SJSA1 (cell line): ENCODE results near the gene PAPLN. TPM values are rescaled to one million over a fixed set of nuclear protein-coding genes. Genes with fewer than 3 reads are reported as not detected.

Experiments used
- DNase-seq, 2 experiments: peaks; one replicate each; pipeline ENCODE4 v3.0.0-alpha.2; 2015 to 2020; ENCODE audit warnings: low spot score in 2 of 2, low read depth in 1 of 2
- H3K27ac ChIP-seq: fragments of 250-450 bp; sonication (Bioruptor Pico); 2 replicates; pipeline ENCODE4 v1.5.1; 2020; ENCODE audit warnings: mild to moderate bottlenecking, moderate library complexity
- H3K27me3 ChIP-seq: fragments of 250-450 bp; sonication (Bioruptor Pico); replicated peaks from 2 replicates; pipeline ENCODE4 v1.5.1; 2020; ENCODE audit warnings: mild to moderate bottlenecking, moderate library complexity
- H3K36me3 ChIP-seq: fragments of 250-450 bp; sonication (Bioruptor Pico); 2 replicates; pipeline ENCODE4 v1.5.1; 2020; ENCODE audit warnings: mild to moderate bottlenecking
- H3K4me1 ChIP-seq: fragments of 250-450 bp; sonication (Bioruptor Pico); replicated peaks from 2 replicates; pipeline ENCODE4 v1.6.1; 2021; ENCODE audit warnings: mild to moderate bottlenecking
- H3K4me3 ChIP-seq: fragments of 250-450 bp; sonication (Bioruptor Pico); 2 replicates; pipeline ENCODE4 v1.5.1; 2020; ENCODE audit warnings: mild to moderate bottlenecking
- H3K9me3 ChIP-seq: fragments of 250-450 bp; sonication (Bioruptor Pico); replicated peaks from 2 replicates; pipeline ENCODE4 v1.5.1; 2020; ENCODE audit warnings: mild to moderate bottlenecking
- total RNA-seq: library from RNA; depleted of rRNA; stranded (reverse); fragments of >200 nt; shearing (Covaris generic); gene quantifications from 2 replicates; pipeline ENCODE4 v1.2.3, GENCODE V29; 2014

Gene PAPLN
- total RNA-seq, 1 experiment from 2014 or later: 2.4 TPM

DNA sequence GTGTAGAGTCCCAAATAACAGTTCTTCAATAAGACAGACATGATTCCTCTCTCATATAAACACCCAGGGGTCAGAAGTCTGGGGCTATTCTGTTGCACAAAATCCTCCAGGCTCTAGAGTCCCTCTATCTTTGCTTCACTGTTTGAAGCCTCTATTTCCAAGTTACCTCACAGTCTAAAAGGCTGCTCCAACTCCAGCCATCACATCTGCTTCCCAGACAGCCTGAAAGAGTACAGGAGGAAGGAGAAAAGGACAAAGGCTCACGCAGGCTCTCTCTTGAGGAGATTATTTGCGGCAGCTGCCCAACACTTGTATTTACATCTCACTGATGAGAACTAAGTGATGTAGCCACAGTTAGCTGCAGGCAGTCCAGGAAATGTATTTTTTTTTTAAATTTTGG lies 6.4 kb downstream of the PAPLN start:
- DNase-seq: no peak
- Histone ChIP-seq H3K9me3 (no peaks in the 10 kb centered on the region), H3K4me1 (peaks cover 26% of the 10 kb centered on the region), H3K27me3 (no peaks in the 10 kb centered on the region), H3K4me3 (no peak overlapping the region), H3K36me3 (no peaks in the 10 kb centered on the region), H3K27ac (no peak overlapping the region)

- DNase-seq: no peak
- H3K27me3 ChIP-seq: no peaks in the 10 kb centered on the region
- no peaks in the 10 kb centered on the region for H3K9me3 ChIP-seq
- H3K4me1 ChIP-seq: peaks cover 16% of the 10 kb centered on the region
- H3K4me3 ChIP-seq: no peak overlapping the region
- no peaks in the 10 kb centered on the region for H3K36me3 ChIP-seq
- H3K27ac ChIP-seq: no peak overlapping the region
Observed at GRCh38 chr14:73244541-73245290, 7.4 kb downstream of the PAPLN start.

GRCh38 chr14:73245480-73246325 lies 8.4 kb downstream of the PAPLN start:
- H3K36me3 ChIP-seq: no peaks in the 10 kb centered on the region
- peak overlapping the region; percentile 54 for H3K4me3 ChIP-seq
- no peaks in the 10 kb centered on the region for H3K9me3 ChIP-seq
- peak; percentile 50 to 72 for DNase-seq
- peak overlapping the region; percentile 41; the same call in 1 of the 2 replicates for H3K27ac ChIP-seq
- peaks cover 14% of the 10 kb centered on the region for H3K4me1 ChIP-seq
- no peaks in the 10 kb centered on the region for H3K27me3 ChIP-seq

DNA sequence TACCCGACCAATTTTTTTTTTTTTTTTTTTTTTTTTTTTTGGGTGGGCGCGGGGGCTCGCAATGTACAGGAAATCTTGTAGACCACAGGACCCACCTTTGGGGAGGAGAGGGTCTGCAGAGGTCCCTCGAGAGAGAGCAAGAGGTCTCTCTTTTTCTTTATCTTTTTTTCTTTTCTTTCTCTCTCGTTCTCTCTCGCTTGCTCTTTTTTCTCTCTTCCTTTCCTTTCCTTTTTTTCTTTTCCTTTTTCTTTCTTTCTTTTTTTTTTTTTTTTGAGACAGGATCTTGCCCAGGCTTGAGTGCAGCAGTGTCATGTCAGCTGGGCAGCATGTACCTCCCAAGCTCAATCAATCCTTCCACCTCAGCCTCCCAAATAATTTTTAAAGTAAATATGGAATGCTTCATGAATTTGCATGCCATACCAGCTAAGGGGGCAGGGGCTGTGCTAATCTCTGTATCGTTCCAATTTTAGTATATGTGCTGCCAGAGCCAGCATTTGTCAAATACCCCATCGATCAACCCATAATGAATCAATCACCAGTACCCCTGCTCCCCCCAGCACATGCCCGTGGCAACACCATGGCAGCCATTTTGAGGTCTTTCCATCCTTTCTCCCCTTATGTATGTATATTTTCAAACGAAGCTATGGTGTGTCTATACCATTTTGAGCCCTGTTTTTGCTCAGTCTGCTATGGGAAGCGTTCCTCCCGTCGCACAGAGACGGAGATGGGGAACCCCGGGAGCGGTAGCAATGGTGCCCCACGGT lies 9.3 kb downstream of the PAPLN start:
- peak overlapping the region; percentile 54 for H3K4me3 ChIP-seq
- peak overlapping the region; percentile 41; the same call in 1 of the 2 replicates for H3K27ac ChIP-seq
- no peaks in the 10 kb centered on the region for H3K9me3 ChIP-seq
- H3K36me3 ChIP-seq: no peaks in the 10 kb centered on the region
- H3K27me3 ChIP-seq: no peaks in the 10 kb centered on the region
- DNase-seq: no peak
- H3K4me1 ChIP-seq: peaks cover 14% of the 10 kb centered on the region

- peaks cover 14% of the 10 kb centered on the region for H3K4me1 ChIP-seq
- no peaks in the 10 kb centered on the region for H3K27me3 ChIP-seq
- H3K9me3 ChIP-seq: no peaks in the 10 kb centered on the region
- H3K4me3 ChIP-seq: no peak overlapping the region
- DNase-seq: no peak
- H3K27ac ChIP-seq: no peak overlapping the region
- no peaks in the 10 kb centered on the region for H3K36me3 ChIP-seq
Observed at GRCh38 chr14:73248108-73248868, 11.0 kb downstream of the PAPLN start.

DNA sequence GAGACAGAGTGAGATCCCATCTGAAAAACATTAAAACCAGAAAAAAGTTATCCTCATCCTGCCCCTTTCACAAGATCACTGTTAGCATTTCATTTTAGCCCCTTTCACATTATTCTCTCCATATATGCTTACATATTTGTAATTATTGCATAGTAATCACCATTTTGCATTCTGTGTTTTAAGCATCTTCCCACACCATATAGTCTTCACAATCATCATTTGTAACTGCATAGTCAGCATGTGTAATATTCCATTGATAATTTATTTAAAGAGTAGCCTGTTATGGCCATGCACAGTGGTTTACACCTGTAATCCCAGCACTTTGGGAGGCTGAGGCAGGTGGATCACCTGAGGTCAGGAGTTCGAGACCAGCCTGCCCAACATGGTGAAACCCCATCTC lies 11.8 kb downstream of the PAPLN start:
- Histone ChIP-seq H3K36me3 (no peaks in the 10 kb centered on the region), H3K4me1 (peaks cover 14% of the 10 kb centered on the region), H3K4me3 (no peak overlapping the region), H3K27me3 (no peaks in the 10 kb centered on the region), H3K9me3 (no peaks in the 10 kb centered on the region), H3K27ac (no peak overlapping the region)
- DNase-seq: no peak

GRCh38 chr14:73249564-73250316 lies 12.4 kb downstream of the PAPLN start:
- DNase-seq: no peak
- H3K36me3 ChIP-seq: no peaks in the 10 kb centered on the region
- H3K4me1 ChIP-seq: peaks cover 14% of the 10 kb centered on the region
- H3K27me3 ChIP-seq: no peaks in the 10 kb centered on the region
- H3K4me3 ChIP-seq: no peak overlapping the region
- no peaks in the 10 kb centered on the region for H3K9me3 ChIP-seq
- H3K27ac ChIP-seq: no peak overlapping the region

GRCh38 chr14:73250317-73250713 lies 13.0 kb downstream of the PAPLN start:
- H3K4me3 ChIP-seq: no peak overlapping the region
- H3K36me3 ChIP-seq: no peaks in the 10 kb centered on the region
- H3K27me3 ChIP-seq: no peaks in the 10 kb centered on the region
- H3K27ac ChIP-seq: no peak overlapping the region
- H3K9me3 ChIP-seq: no peaks in the 10 kb centered on the region
- H3K4me1 ChIP-seq: peaks cover 12% of the 10 kb centered on the region
- DNase-seq: no peak

GRCh38 chr14:73250781-73251500 lies 13.6 kb downstream of the PAPLN start:
- Histone ChIP-seq H3K36me3 (no peaks in the 10 kb centered on the region), H3K27ac (no peak overlapping the region), H3K27me3 (no peaks in the 10 kb centered on the region), H3K4me3 (no peak overlapping the region), H3K4me1 (0 out of 2 replicates have a peak, but pooled peaks cover 7% of the 10 kb centered on the region), H3K9me3 (no peaks in the 10 kb centered on the region)
- DNase-seq: no peak

DNA sequence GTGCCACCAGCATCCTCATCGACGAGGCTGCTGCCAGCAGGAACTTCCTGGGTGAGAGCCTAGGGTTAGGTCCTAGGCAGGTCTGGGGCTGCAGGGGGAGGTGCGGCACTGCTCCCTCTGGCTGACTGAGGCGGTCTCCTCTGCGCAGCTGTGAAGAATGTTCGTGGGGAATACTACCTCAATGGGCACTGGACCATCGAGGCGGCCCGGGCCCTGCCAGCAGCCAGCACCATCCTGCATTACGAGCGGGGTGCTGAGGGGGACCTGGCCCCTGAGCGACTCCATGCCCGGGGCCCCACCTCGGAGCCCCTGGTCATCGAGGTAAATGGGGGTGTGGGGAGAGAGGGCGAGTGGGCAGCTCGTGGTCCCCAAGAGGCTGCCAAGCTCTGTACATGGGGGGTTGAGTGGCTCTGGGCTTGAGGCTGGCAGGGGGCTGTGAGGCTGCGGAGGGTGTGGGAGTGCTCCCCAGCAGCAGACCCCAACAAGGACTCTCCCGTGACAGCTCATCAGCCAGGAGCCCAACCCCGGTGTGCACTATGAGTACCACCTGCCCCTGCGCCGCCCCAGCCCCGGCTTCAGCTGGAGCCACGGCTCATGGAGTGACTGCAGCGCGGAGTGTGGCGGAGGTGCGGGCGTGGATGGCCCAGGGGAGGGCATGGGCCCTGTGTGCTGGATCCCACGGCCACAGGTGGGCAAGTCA lies 14.4 kb downstream of the PAPLN start:
- Histone ChIP-seq H3K4me3 (no peak overlapping the region), H3K9me3 (no peaks in the 10 kb centered on the region), H3K27me3 (no peaks in the 10 kb centered on the region), H3K27ac (no peak overlapping the region), H3K4me1 (0 out of 2 replicates have a peak, but pooled peaks cover 7% of the 10 kb centered on the region), H3K36me3 (no peaks in the 10 kb centered on the region)
- no peak for DNase-seq

DNA sequence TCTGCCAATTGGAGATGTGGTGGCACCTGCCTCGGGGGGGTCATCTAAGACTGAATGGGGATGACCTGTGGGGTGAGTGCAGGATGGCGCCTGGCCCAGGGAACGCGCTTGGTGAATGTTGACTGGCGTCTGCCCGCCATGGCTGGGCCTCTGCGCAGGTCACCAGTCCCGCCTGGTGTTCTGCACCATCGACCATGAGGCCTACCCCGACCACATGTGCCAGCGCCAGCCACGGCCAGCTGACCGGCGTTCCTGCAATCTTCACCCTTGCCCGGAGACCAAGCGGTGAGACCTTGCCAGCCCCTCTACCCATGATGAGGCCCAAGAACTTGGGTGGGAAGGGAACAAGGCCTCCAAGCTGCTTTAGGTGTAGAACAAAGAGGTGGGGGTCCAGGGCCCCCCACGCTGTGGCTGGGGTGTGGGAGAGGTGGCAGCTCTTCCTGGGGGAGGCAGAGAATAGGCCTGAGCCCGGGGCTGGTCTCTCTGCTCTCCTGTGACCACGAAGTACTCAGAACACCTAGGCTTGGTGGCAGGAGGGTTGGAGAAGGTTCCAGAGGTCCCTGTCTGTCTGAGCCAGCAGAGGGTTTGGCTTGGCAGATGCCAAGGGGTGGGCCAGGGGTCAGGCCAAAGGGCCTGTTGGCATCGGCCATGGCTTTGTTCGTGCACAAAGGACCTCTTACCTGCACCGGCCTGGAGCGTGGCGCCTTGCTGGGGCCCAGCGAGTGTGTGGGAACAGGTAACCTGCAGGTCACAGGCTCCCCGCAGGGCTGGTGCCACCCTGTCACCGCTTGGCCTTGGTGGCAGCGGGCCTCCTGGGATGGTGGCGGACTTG lies 15.4 kb downstream of the PAPLN start:
- H3K4me1 ChIP-seq: 0 out of 2 replicates have a peak, but pooled peaks cover 4% of the 10 kb centered on the region
- H3K9me3 ChIP-seq: no peaks in the 10 kb centered on the region
- H3K27me3 ChIP-seq: no peaks in the 10 kb centered on the region
- no peak for DNase-seq
- no peak overlapping the region for H3K27ac ChIP-seq
- H3K4me3 ChIP-seq: no peak overlapping the region
- no peaks in the 10 kb centered on the region for H3K36me3 ChIP-seq
